ENCODE measurements around the gene FERMT3.

The FERMT3 gene

DNA sequence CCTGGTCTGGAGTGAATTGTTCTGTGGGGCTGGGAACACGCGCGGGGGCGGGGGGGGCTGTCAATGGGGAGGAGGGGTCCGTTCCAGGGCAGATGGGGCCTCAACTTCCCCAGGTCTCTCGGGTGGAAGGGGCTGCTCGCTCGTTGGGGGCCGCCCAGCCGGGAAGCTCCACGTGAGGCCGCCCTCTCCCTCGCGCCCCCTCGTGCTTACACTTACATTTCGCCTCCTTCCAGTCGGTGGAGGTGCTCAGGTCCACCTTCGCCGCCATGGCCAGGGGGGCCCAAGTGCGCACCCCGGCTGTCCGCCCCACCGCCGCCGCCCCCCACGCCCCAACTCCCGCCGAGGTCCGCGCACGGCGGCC, 41.1 kb upstream of the FERMT3 start:
- TF ChIP-seq, protein P1, sequence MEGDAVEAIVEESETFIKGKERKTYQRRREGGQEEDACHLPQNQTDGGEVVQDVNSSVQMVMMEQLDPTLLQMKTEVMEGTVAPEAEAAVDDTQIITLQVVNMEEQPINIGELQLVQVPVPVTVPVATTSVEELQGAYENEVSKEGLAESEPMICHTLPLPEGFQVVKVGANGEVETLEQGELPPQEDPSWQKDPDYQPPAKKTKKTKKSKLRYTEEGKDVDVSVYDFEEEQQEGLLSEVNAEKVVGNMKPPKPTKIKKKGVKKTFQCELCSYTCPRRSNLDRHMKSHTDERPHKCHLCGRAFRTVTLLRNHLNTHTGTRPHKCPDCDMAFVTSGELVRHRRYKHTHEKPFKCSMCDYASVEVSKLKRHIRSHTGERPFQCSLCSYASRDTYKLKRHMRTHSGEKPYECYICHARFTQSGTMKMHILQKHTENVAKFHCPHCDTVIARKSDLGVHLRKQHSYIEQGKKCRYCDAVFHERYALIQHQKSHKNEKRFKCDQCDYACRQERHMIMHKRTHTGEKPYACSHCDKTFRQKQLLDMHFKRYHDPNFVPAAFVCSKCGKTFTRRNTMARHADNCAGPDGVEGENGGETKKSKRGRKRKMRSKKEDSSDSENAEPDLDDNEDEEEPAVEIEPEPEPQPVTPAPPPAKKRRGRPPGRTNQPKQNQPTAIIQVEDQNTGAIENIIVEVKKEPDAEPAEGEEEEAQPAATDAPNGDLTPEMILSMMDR (IDR thresholded peaks at IDR 0.05; ENCODE audit: control insufficient read depth, insufficient read depth, low read depth, low read length, missing control alignments), result peak; percentile 8
- peak overlapping the region; percentile 55 for H3K4me3 ChIP-seq (ENCODE audit: control insufficient read depth, low read depth, low read length)
- DNase-seq (ENCODE audit: low read depth), result no peak

DNA sequence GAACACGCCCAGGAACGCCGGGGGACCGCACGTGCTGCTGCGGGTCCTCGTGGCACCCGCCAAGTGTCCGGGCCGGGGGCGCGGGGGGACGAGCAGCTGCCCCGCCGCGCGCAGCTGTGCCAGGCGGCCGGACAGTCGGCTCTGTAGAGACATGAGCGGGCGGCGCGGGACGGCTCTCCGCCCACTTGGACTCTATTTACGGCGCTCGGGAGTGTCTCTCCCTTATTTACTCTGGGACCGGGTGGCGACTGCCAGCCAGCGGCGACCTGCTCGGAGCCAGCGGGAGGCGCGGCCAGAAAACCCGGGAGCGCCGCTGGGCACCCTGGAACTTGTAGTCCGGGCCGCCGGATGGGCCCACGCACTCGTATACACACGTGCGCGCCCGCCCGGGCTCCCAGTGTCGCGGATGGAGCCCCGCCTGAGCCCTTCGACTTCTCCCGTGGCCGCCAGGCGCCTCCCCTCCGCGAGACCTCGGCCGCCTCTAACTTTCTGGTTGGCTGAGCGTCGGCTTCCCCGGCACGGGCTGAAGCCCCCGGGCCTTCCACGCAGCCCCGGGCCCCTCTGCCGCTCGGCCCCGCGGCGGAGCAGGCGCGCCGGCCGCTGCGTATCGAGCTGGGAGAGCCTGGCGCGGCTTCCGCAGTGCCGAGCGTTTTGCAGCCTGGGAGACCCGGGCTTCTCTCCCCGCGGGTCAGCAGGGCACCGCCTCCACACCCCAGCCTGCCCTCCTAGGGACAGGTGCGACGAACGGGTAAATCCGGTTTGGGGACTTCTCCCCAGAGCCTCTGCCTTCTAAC, 40.5 kb upstream of the FERMT3 start, which contains the start of gene MACROD1:
Gene MACROD1, minus strand, starts transcription at position 272 of the 794 bp plus-strand sequence. Its CDS starts 119 bp downstream, at position 153.
- TF ChIP-seq, protein P1 (IDR thresholded peaks at IDR 0.05; ENCODE audit: control insufficient read depth, insufficient read depth, low read depth, low read length, missing control alignments), result no peak
- DNase-seq (ENCODE audit: low read depth), result peak; percentile 18
- H3K4me3 ChIP-seq (ENCODE audit: control insufficient read depth, low read depth, low read length), result peak within 1 kb of the TSS; percentile 55

DNA sequence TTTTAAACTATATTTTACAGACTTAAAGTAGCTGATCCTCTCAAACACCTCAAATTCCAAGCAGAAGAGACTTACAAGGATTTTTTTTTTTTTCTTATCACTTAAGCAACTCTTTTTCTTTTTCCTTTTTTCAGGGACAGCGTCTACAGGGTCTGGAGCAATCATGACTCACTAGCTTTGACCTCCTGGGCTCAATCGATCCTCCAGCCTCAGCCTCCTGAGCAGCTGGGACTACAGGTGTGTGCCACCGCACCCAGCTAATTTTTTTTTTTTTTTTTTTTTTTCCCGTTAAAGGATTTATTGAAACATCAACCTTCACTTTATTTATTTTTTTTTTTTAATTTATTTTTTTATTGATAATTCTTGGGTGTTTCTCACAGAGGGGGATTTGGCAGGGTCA, 36.1 kb upstream of the FERMT3 start:
- TF ChIP-seq, protein P1 (IDR thresholded peaks at IDR 0.05; ENCODE audit: control insufficient read depth, insufficient read depth, low read depth, low read length, missing control alignments), result no peak
- DNase-seq (ENCODE audit: low read depth), result no peak
- no peak overlapping the region for H3K4me3 ChIP-seq (ENCODE audit: control insufficient read depth, low read depth, low read length)

DNA sequence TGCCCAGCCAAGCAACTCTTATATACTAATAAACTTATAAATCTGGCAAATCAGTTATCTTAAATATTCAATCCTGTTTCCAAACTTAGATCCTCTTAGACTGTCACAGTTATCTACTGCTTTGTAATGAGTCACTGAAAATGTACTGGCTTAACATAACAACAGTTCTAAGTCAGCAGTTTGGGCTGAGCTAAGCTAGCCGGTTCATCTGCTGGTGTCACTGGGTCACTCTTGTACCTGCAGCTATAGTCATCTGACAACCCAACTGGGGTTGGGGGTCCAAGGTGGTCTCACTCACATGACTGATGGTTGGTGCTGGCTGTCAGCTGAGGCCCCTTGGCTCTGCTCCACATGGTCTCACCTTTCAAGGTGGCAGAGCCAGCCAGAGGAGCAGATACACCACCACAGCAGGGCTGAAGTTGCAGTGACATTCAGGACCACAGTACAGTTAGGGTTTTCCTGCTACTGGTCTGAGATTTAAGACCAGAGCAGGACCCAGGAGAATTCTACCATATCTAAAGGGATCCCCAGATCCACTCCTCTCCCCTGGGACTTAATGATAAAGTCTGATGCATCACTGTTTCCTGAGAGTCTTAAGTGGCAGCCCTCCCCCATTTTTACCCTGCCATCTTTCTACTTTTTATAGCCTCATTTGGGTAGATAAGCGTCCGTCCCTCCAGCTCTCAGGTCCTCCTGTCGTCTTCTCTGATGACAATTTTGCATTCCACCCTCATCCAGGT, 32.7 kb upstream of the FERMT3 start:
- TF ChIP-seq, protein P1 (IDR thresholded peaks at IDR 0.05; ENCODE audit: control insufficient read depth, insufficient read depth, low read depth, low read length, missing control alignments), result no peak
- H3K4me3 ChIP-seq (ENCODE audit: control insufficient read depth, low read depth, low read length), result no peak overlapping the region
- DNase-seq (ENCODE audit: low read depth), result no peak

DNA sequence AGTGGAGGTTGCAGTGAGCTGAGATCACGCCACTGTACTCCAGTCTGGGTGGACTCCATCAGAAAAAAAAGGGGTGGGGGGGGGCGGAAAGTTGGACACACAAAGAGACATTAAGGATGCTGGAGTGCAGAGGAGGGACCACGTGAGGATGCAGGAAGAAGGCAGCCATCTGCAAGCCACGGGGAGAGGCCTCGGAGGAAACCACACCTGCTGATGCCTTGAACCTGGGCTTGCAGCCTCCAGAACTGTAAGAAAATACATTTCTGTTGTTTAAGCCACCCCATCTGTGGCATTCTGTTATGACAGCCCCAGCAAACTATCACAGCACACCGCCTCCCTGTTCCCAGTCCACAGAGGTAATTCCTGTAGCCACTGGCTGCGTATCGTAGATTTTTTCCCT, 29.8 kb upstream of the FERMT3 start:
- no peak for DNase-seq (ENCODE audit: low read depth)
- H3K4me3 ChIP-seq (ENCODE audit: control insufficient read depth, low read depth, low read length), result no peak overlapping the region
- TF ChIP-seq, protein P1 (IDR thresholded peaks at IDR 0.05; ENCODE audit: control insufficient read depth, insufficient read depth, low read depth, low read length, missing control alignments), result no peak

DNA sequence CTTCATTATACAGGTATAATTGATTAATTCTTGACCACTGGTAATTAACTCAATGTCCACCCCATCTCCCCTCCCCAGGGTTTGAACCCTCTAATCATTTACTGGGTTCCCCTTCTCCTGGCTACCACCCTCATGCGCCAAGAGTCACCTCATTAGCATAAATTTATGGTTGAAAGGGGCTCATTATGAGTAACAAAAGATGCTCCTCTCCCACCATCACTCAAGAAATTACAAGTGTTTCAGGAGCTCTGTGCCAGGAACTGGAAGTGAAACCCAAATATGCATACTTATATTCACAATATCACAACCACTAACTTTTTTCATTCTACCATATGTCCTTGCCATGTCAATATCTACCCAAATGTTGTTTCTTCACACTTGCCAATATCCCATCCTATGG, 28.3 kb upstream of the FERMT3 start:
- TF ChIP-seq, protein P1 (IDR thresholded peaks at IDR 0.05; ENCODE audit: control insufficient read depth, insufficient read depth, low read depth, low read length, missing control alignments), result no peak
- no peak overlapping the region for H3K4me3 ChIP-seq (ENCODE audit: control insufficient read depth, low read depth, low read length)
- DNase-seq (ENCODE audit: low read depth), result no peak

Measured in AG09309 (cell line).